ENCODE data around the gene GPR45.
A peak's percentile ranks its signal among the peaks of the same experiment; 100 is the strongest.

Gene GPR45

GRCh38 chr2:105235388-105236059 is 6.0 kb upstream of the GPR45 start:
- peak; percentile 83 for TF ChIP-seq CTCF (conservative IDR thresholded peaks at IDR 0.05)
- H3K27ac ChIP-seq: peak overlapping the region; percentile 26; the same call in 1 of the 2 replicates

- TF ChIP-seq CTCF (conservative IDR thresholded peaks at IDR 0.05): no peak
- H3K27ac ChIP-seq: no peak overlapping the region
Measured at GRCh38 chr2:105236060-105236424, 5.5 kb upstream of the GPR45 start.

GRCh38 chr2:105237045-105237765 is 4.3 kb upstream of the GPR45 start:
- H3K27ac ChIP-seq: peak overlapping the region; percentile 52
- no peak for TF ChIP-seq CTCF (conservative IDR thresholded peaks at IDR 0.05)

- TF ChIP-seq CTCF (conservative IDR thresholded peaks at IDR 0.05): no peak
- peak overlapping the region; percentile 52; the same call in 1 of the 2 replicates for H3K27ac ChIP-seq
Measured at GRCh38 chr2:105238664-105239240, 2.8 kb upstream of the GPR45 start.

GRCh38 chr2:105239924-105240323 is 1.6 kb upstream of the GPR45 start:
- no peak overlapping the region for H3K27ac ChIP-seq
- no peak for TF ChIP-seq CTCF (conservative IDR thresholded peaks at IDR 0.05)

GRCh38 chr2:105242286-105242993 is 897 bp downstream of the GPR45 start:
- no peak overlapping the region for H3K27ac ChIP-seq
- no peak for TF ChIP-seq CTCF (conservative IDR thresholded peaks at IDR 0.05)

GRCh38 chr2:105243961-105244360 is 2.4 kb downstream of the GPR45 start:
- TF ChIP-seq CTCF (conservative IDR thresholded peaks at IDR 0.05): no peak
- no peak overlapping the region for H3K27ac ChIP-seq
